ENCODE results near the gene IFIT5. TPM values are rescaled to one million over a fixed set of nuclear protein-coding genes. Genes with fewer than 3 reads are reported as not detected.
"Not testable (repeated sequence)": the region's sequence is repeated elsewhere in the genome, so short reads cannot be mapped to it uniquely, and the experiment has no call there.

IFIT5 gene, protein sequence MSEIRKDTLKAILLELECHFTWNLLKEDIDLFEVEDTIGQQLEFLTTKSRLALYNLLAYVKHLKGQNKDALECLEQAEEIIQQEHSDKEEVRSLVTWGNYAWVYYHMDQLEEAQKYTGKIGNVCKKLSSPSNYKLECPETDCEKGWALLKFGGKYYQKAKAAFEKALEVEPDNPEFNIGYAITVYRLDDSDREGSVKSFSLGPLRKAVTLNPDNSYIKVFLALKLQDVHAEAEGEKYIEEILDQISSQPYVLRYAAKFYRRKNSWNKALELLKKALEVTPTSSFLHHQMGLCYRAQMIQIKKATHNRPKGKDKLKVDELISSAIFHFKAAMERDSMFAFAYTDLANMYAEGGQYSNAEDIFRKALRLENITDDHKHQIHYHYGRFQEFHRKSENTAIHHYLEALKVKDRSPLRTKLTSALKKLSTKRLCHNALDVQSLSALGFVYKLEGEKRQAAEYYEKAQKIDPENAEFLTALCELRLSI
- 16.0 and 41.0 TPM in 2 replicates for total RNA-seq

DNA sequence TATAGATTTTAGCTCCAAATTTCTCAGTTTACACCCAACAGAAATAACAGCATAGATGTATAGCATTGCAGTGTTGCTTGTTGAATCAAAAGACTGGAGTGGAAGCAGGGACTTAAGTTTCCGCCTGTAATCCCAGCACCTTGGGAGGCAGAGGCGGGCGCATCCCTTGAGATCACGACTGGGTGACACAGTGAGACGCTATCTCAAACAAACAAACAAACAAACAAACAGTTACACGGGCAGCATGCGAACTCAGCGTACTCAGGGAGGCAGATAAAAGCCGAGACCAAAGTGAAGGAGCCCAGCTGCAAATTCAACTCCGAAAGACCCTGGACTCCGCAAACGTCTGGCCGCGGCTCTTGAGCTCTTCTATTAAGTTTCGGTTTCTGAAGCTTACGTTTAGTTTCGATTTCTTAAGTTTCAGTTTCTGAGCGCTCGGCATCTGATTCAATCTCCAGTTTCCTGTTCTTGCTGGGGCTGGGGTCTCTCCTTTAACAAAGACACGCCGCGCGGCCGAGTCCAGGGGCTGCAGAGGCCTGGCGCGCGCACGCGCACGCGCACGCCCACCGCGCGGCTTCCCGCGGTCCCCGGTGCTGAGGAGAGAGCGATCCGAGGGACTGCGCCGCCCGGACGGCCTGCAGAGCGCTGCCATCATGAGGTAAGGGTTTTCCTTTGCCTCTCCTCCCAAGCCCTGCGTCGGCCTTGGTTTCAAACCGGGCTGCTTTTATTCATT is at the start of gene IFIT5:
TSS of gene IFIT5 (plus strand) at position 423 of the 733 bp plus-strand sequence. CDS start at position 654, 231 bp downstream.
- peak; percentile 69 for DNase-seq (ENCODE audit: low read depth)

DNA sequence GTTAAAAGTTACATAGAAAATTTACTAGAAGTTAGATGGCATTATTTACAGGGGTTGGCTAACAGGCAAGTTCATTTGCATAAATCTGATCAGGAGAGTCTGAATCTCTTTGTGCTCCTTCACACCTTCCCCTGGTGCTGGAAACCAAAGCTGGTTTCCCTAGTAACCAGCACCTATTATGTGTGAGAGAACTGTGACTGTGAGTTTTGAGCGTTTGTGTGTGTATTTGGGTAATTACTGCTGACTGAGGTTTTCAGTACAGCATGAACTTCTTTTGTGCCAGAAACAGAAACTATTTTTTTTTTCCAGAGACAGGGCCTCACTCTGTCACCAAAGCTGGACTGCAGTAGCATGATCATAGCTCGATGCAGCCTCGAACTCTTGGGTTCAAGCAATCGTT is 46.8 kb upstream of the IFIT5 start:
- peak; percentile 85 for DNase-seq (ENCODE audit: low read depth)

DNA sequence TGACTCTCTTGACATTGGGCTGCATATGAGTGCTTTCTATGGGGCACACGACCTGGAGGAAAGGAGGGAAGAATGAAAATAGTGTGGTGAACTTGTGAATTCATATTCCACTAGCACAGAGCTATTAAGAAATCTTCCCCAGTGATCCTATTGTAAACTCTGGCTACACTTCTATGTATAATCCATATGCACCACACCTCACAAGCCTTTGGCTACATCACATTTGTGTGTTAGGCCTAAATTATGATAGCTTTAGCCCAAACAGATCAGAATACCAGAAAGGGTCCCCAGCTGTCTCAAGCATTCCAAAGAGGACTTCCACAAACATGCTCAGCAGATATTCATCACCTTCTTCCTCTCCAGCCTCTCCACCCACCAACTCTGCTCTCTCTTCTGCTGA is 46.2 kb upstream of the IFIT5 start:
- DNase-seq (ENCODE audit: low read depth) = no peak

DNA sequence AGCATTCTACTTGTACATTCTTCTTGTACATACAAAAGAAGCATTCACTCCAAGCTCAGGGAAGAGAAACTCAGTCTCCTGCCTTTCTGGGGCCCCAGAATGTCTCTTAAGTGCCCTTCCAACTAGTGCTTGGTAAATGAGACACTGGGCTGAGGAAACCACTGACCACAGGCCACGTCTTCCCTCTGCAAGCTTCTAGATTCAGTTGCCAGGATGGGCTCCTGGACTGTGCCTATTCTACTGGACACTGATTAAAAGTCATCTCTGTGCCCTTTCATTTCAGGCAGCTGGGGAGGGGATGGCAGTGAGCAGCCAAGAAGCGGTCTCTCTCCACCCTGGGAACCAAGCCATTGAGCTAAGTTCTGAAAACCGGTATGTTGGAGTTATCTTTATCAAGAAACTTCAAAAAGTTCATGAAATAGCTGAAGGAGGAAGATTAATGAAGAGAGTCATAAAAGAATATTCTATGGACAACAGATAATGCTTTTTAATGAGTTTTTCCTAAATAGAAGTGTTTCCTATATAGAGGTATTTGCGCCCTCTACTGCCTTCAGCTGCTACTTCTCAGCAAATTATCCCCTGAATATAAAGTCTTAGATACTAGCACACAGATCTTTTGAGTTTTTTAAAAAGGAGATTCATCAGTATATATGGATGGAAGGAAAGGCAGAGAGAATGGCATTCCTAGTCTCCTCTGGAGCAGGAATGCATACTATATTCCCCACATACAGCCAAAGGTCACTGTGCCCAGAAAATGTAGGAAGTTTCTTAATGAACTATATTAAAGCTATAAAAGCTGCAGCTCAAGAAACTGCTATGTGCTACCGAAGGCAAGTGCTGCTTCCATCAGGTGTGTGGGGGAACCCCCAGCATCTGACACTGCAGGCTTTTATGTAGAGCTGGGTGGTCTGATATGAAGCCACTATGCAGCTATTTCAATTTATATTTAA is 44.9 kb upstream of the IFIT5 start:
- DNase-seq (ENCODE audit: low read depth) = peak; percentile 58

DNA sequence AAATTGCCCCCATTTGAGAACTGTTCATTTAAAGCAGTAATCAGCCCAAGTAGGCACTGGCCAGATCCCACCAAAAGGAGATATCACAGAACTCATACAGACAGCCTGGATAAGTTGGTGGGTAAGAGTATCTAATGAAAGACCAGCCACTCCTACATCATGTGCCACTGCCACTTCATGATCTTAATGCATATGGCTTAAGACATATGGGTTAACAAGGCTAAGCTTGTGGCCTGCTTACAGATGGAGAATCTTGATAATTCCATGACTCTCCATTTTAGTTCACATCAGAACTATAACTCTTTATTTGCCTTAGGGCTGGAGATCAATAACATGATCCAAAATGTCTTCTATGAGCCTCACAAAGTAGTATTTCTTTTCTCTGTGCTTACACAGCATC is 43.3 kb upstream of the IFIT5 start:
- no peak for DNase-seq (ENCODE audit: low read depth)

DNA sequence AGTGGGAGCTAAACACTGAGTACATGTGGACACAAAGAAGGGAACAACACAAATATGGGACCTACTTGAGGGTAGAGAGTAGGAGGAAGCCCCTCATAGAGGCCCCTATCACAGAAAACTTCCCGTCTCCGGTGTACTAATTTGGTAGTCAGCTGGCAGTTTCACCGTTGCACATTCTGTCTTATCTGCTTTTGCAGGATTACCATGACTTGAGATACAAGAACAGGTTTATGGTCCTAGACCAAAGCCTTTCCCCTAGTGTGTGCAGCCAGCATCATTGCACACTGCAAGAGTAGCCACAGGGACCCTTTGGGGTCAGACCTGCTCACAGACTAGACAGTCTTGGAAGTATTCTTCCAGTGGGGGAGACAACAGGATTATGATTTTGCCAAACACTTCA is 42.4 kb upstream of the IFIT5 start:
- DNase-seq (ENCODE audit: low read depth) = no peak

DNA sequence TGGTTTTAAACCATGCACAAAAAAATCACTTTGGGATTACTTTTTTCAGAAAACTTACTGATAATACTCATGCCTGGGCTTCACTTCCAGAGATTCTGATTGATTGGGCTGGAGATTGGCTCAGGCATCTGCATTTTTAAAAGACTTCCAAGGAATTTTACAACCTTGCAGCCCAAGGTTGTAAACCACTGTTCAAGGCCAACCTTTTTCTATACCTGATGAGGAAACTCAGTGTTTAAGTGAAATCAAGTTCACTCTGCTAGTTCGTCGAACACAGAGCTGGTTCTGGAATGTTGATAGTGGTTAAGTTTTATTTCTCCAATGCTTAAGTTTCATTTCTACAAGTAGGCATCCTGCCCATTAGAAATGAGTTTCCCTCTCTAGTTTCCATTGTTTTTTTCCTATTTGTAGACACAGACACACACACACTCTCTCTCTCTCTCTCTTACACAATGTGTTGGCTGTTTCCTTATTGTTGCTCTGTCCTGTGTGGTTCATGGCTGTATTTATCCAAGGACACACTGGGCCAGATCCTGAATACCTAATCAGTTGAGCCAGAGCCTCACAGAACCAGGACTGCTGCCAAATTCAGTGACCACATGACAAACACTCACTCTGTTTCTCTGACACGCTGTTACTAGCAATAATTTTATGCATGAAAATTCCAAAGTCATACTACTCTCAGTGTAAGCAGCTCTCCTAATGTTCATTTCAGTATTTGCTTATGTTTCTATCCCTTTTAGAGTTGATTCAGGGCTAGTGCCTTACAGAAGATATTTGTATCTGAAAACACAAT is 40.3 kb upstream of the IFIT5 start:
- DNase-seq (ENCODE audit: low read depth) = peak; percentile 100

DNA sequence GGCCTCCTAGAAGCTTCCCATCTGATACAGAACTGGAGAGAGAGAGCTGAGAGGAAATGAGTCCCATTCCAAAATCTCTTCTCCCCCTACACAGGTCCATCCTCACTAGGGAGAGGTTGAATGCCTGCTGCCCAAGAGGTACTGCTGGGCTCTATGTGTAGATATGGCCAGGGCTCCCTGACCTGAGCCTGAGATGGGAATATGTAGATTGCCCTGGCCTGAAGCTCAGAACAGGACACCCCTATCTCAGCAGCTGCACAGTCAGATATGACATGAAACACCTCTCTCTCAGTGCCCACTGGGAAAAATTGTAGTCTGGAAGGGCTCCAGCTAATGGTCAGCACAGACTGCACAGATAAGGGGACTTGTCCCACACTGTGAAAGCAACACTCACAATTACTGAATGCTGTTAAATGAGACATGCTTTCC is 39.6 kb upstream of the IFIT5 start:
- no peak for DNase-seq (ENCODE audit: low read depth)

DNA sequence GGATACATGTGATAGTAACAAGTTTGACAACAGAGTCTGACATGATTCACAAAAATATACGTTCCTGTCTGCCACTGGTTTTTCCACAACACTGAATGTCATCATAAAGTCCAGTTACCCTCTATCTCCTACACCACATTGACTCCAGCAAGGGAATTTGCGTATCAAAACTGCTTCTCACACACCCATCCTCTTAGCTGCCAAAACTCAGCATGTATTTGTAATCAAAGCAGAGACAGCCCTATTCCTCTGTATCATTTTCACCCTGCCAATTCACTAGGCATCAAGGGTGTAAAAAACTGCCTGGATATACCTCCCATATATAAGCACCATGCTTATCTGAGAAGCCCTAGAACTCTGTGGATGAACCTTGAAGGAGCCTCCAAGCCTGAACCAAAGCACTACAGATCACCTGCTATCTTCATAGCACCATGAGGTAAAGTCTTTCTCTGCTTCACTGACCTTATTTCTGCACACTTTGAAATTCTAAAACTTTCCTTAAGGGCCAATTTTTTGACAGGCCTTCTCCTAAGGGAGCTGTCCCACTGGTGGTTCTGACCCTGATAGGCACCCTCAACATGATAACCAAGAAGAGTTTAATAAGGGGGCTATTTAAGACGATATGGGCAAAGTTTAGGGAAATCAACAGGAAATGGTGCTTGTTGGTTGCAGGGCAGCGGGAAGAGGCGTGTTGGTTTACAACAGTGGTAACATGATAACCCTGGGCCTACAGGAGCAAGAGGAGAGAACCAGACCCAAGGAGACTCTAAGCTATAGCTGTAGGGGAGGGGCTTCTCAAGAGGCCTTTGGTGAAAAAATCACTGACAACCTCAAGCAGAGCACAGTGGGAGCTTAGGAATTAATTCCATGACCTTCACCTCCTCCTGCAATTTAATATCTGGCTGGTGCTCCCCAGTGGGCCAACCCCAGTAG is 36.4 kb upstream of the IFIT5 start, which contains the start of gene IFIT1B:
TSS of gene IFIT1B (plus strand) at position 352 of the 933 bp plus-strand sequence. CDS start at position 432, 80 bp downstream.
- DNase-seq (ENCODE audit: low read depth) = no peak

DNA sequence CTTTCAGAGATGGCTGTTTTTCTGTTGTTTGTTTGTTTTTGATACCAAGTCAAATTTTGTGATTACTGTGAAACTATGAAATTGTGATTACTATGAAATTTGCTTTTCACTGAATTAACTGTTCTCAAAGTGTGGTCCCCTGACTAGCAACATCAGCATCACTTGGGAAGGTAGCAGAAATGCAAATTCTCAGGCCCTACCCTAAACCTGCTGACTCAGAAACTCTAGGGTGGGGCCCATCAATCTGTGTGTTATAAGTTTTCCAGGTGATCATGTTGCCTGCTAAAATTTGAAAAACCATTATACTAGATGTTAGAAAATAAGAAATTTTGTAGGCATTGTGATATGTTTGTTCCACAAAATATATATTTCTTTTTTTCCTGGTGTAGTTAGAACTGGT is 35.3 kb upstream of the IFIT5 start:
- DNase-seq (ENCODE audit: low read depth) = no peak

DNA sequence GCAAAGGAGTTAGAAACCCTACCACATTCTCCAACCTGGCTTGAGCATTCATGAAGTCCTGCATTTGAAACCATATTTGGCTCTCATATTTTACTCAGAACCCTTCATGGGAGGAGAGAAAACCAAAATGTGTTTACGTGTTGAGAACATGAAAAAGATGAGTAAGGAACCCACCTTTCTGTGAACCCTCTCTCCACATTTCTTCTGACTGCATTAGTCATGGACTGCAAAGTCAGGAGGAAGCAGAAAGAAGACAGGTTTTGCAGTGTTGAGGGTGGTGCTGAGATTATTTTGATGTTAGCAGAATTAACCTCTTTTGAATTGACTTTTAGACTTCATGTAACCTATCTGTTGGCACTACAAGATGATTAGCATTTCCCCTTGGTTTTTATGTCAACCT is 31.6 kb upstream of the IFIT5 start:
- no peak for DNase-seq (ENCODE audit: low read depth)

DNA sequence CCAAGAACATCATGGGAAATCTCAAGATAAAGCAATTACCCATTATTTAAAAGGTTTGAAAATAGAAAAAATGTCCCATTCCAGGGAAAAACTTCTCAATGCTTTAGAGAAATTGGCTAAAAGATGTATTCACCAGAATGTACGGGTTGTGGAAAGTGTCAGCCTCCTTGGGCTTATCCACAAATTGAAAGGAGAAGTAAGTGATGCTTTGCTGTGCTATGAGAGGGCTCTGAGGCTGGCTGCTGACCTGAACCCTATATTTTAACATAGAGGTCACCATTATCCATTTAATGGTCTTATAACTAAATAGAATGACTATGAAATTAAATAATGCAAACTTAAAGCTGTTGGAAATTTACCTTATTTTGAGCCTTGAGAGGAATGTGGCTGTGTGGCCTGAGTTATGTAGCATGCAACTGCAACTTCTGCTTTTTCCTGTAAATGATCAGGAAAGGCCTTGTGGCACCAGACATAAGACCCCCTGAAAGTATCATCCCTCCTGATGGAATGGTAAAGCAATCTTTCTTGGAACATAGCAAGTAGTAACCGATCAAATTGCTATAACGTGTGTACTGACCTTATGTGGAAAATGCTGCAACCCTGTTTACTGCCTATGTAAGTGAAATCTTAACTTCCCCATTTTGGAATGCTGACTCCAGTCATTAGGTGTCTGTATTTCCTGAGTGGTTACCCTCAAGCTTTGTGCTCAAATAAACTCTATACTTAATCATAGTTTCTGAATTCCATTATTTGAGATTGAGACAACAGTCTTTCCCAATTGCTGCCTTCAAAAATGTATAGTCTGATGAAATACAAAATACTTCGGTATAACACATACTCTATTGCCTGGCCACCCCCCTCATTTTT is 29.7 kb upstream of the IFIT5 start:
- DNase-seq (ENCODE audit: low read depth) = no peak

DNA sequence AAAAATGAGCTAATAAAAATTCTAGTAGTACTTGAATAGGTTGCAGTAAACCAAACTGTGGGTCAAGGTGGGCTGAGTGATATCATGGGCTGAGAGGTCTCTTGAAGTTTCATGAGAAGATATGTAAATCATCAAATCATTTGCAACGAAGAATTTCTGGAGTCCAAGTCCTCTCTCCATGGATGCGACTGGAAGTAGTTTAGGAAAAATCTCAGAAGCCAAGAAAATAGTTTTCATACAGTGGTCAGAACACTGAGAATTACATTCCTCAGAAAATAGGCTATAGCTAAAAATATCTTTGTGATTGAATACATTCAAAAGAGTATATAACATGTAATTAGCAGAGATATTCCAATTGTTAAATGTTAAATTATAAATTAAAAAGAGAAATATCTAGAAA is 25.6 kb upstream of the IFIT5 start:
- DNase-seq (ENCODE audit: low read depth) = no peak

DNA sequence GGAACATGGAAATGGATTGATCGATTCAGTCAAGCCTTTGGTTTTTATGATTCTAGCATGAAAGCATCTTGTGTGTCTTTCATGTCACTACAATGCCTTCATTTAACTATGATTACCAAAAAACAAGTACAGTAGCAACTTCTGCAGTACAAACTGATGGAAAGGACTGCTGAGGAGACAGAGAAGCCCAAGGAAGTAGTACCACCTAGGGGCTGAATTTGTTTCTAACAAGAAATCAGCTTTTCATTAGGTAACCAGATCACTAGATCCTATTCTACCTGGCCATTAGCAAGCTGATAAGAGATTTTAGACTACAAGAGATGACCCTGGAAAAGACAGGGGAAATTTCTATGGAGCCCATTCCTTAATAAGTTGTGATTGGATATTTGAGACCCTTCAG is 25.1 kb upstream of the IFIT5 start:
- peak; percentile 70 for DNase-seq (ENCODE audit: low read depth)

DNA sequence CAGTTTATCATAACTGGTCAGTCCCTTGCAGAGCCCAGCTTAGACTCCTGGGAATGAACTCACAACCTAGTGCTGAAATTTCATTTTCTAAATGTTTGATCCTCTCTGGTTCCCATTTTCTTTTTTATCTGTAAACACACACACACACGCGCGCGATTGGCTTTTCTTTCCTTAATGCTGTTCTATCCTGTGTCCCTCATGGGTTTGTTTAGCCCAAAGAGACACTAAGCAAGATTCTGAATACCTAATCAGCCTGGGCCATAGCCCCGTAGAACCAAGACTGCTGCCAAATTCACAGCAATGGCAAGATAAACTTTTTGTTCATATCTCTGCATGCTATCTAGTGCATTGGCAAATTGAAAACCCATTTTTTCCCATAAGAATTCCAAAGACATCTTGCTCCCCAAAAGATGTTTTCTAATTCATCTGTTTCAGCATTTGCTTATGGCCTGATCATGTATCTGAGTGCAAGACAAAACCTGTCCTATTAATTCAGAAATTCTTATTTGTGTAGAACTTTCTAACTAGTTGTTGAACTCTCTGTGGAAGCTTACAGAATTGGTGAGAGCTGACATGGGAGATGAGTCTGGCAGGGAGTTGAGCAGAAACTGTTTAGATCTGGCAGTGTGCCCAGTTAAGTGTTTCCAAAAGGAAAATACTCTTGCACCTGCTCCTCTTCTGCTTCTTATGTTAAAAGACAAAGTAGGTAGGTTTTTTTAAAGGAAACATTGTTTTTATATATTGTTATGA is 23.7 kb upstream of the IFIT5 start:
- DNase-seq (ENCODE audit: low read depth) = no peak

DNA sequence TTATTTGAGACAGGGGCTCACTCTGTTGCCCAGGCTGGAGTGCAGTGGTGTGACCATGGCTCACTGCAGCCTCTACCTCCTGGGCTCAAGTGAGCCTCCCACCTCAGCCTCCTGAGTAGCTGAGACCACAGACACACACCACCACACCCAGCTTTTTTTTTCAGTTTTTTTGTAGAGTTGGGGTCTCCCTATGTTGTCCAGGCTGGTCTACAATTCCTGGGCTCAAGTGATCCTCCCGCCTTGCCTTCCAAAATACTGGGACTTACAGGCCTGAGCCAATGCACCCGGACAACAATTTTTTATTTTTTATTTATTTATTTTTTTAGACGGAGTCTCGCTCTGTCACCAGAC is 23.2 kb upstream of the IFIT5 start:
- DNase-seq (ENCODE audit: low read depth) = not testable (repeated sequence)

DNA sequence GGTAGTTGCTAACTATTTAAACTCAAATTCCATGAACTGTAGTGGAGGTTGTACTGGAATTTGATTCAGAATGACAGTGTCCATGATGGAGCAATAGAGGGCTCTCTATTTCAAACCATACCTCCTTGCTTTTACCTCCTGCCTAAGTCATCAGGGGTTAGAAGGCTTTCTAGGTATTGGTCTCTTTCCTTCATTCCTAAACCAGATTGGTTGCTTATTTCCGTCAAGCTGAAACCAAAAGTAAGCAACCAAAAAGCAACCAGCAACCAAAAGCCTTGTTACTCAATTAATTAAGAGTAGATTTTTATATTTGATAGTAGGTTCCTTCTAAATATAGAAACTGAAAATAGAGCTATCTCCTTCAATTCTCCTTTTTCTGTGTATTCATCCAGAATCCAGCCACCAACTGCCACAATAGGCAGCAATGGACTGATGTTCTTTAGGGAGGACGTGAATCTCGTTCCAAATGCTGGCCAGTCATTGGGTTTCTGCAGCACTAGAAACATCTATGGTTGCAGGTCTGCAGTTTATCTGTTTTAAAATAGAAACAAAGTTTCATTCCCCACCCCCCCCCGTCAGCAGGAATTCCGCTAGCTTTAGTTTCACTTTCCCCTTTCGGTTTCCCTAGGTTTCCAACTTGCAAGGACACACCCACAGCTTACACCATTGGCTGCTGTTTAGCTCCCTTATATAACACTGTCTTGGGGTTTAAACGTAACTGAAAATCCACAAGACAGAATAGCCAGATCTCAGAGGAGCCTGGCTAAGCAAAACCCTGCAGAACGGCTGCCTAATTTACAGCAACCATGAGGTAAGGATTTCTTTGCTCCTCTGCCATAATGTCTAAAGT is 22.2 kb upstream of the IFIT5 start, which contains the start of gene IFIT1:
TSS of gene IFIT1 (plus strand) at position 717 of the 850 bp plus-strand sequence. CDS start at position 807, 90 bp downstream.
- DNase-seq (ENCODE audit: low read depth) = peak; percentile 94

Data from renal cortical epithelial cell (primary cell).